ENCODE results near the gene POT1. TPM values are rescaled to one million over a fixed set of nuclear protein-coding genes. Genes with fewer than 3 reads are reported as not detected.

POT1 gene
- total RNA-seq, 4 donors from 2014 or later = 25.5 to 50.4 (median 33.5) TPM

DNA sequence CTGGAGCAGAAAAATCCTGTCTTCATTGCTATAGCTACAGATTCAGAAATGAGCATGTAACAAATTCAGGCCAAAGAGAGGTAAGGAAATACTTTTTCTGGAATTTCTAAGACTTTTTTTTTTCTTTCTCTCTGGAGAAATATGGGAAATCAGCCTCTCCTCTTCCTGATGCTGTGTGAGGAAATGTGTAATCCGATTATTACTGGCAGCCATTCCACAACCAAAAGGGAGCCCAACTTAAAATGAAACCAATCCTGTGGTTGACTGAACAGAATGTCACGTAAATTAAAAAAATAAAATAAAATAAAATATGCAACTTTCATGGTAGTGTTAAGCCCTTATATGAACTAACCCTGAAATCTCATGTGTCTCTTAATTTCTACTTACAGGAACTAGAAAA lies 10.7 kb upstream of the POT1 start:
- Histone ChIP-seq H3K9me3 (no peaks in the 10 kb centered on the region), H3K36me3 (peaks cover 0 to 16% (median 0%) of the 10 kb centered on the region in 3 donors), H3K4me1 (no peaks in the 10 kb centered on the region), H3K27me3 (no peaks in the 10 kb centered on the region), H3K27ac (no peak overlapping the region), H3K4me3 (no peak overlapping the region)
- TF ChIP-seq CTCF (IDR thresholded peaks at IDR 0.05) = no peak
- TF ChIP-seq EP300 (IDR thresholded peaks at IDR 0.05) = no peak
- no peak for TF ChIP-seq POLR2A (IDR thresholded peaks at IDR 0.05)
- DNase-seq (ENCODE audit: low spot score in 2 of 2) = no peak
- 68 to 74% methylated on average over 2 of the region's 2 CpGs for WGBS, 2 donors

DNA sequence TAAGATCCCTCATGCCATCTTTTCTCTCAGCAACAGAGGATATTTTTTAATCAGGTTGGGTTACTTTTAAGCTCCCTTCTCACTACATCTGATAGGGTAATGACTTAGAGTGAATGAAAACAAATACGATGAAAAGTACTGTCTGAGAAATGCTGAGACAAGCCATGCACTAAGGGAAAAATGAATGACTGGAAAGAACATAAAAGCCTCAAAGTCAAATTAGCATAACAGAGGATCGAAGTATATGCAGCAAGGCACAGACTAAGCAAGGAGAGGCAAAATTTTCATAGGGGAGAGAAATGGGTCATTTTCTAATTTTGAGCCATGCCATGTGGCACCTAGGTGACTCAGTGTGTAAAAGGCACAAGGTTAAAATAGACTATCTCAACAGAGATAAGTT lies 8.5 kb upstream of the POT1 start:
- H3K4me3 ChIP-seq = no peak overlapping the region
- DNase-seq (ENCODE audit: low spot score in 2 of 2) = no peak
- no peaks in the 10 kb centered on the region for H3K4me1 ChIP-seq
- H3K36me3 ChIP-seq = peaks cover 0 to 10% (median 0%) of the 10 kb centered on the region in 3 donors
- no peak overlapping the region for H3K27ac ChIP-seq
- TF ChIP-seq POLR2A (IDR thresholded peaks at IDR 0.05) (no peak), CTCF (IDR thresholded peaks at IDR 0.05) (no peak), EP300 (IDR thresholded peaks at IDR 0.05) (no peak)
- H3K9me3 ChIP-seq = no peaks in the 10 kb centered on the region
- WGBS, 2 donors = 86 to 91% methylated on average over 2 of the region's 2 CpGs
- no peaks in the 10 kb centered on the region for H3K27me3 ChIP-seq

- TF ChIP-seq POLR2A (IDR thresholded peaks at IDR 0.05) = no peak
- TF ChIP-seq EP300 (IDR thresholded peaks at IDR 0.05) = no peak
- no peak for TF ChIP-seq CTCF (IDR thresholded peaks at IDR 0.05)
- Histone ChIP-seq H3K27me3 (no peaks in the 10 kb centered on the region), H3K4me1 (no peaks in the 10 kb centered on the region), H3K9me3 (no peaks in the 10 kb centered on the region), H3K4me3 (no peak overlapping the region), H3K36me3 (peaks cover 0 to under 1% (median 0%) of the 10 kb centered on the region in 3 donors), H3K27ac (no peak overlapping the region)
- 88 to 93% methylated on average over 1 of the region's 1 CpG for WGBS, 2 donors
- no peak for DNase-seq (ENCODE audit: low spot score in 2 of 2)
Observed at GRCh38 chr7:124937076-124937475, 7.5 kb upstream of the POT1 start.

DNA sequence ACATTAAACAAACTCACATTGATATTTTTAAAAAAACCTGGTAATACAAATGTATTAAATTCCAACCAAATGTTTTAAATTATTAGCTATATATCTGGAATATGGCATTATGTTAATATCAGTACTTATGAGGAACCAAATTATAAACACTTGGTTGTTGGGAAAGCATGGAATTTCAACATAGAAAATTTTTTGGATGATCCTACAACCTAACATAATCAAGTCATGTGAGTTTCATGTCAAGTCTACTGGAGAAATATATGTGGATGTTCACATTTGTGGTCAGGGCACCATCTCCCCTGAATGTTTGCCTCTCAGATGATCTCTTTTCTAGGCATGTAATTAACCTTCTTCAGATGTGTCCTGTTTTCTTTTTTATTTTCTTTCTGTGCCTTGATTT lies 5.2 kb upstream of the POT1 start:
- no peaks in the 10 kb centered on the region for H3K9me3 ChIP-seq
- TF ChIP-seq POLR2A (IDR thresholded peaks at IDR 0.05) (no peak), CTCF (IDR thresholded peaks at IDR 0.05) (no peak), EP300 (IDR thresholded peaks at IDR 0.05) (no peak)
- DNase-seq (ENCODE audit: low spot score in 2 of 2) = no peak
- no peaks in the 10 kb centered on the region for H3K27me3 ChIP-seq
- H3K4me3 ChIP-seq = no peak overlapping the region
- H3K36me3 ChIP-seq = no peaks in the 10 kb centered on the region
- no peaks in the 10 kb centered on the region for H3K4me1 ChIP-seq
- no peak overlapping the region for H3K27ac ChIP-seq

DNA sequence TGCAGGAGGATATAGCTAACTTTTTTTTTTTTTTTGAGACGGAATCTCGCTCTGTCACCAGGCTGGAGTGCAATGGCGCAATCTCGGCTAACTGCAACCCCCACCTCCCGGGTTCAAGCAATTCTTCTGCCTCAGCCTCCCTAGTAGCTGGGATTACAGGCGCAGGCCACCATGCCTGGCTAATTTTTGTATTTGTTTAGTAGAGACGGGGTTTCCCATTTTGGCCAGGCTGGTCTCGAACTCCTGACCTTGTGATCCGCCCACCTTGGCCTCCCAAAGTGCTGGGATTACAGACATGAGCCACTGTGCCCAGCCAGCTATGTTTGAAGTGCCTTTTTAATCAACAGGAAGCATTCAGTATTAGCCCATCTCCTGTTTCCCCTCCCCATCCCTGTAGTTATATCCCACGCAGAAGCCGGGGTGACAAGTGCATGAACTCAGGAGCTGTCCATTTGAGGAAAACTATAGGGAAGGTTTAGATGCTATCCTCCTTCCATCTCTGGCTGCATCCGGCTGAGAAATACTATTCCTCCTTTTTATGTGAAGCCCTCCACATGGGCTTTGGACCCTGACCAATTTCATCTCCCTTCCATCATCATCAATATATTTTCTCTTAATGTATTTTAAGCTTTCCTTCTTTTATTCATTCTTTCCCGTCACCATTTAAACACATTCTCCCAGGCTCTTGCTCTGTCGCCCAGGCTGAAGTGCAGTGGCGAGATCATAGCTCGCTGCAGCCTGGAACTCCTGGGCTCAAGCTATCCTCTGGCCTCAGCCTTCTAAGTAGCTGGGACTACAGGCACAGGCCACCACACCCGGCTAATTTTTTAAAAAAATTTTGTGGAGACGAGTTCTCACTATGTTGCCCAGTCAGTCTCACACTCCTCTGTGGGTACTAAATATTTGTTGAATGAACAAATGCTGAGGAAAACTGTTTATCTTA lies 1.3 kb upstream of the POT1 start:
- WGBS, 2 donors = 81 to 87% methylated on average over 18 of the region's 18 CpGs
- TF ChIP-seq POLR2A (IDR thresholded peaks at IDR 0.05) (no peak), CTCF (IDR thresholded peaks at IDR 0.05) (no peak), EP300 (IDR thresholded peaks at IDR 0.05) (no peak)
- no peak for DNase-seq (ENCODE audit: low spot score in 2 of 2)
- Histone ChIP-seq H3K27me3 (no peaks in the 10 kb centered on the region), H3K4me3 (no peak overlapping the region), H3K4me1 (peaks cover 0 to 25% (median 7%) of the 10 kb centered on the region in 4 donors), H3K27ac (peak overlapping the region in 1 of 4 donors; percentile 91), H3K9me3 (no peaks in the 10 kb centered on the region), H3K36me3 (peaks cover 0 to 5% (median 0%) of the 10 kb centered on the region in 3 donors)

Data from tibial nerve (tissue), 4 donors.